ENCODE data around the gene FGFR3.
"Not testable (repeated sequence)": the region's sequence is repeated elsewhere in the genome, so short reads cannot be mapped to it uniquely, and the experiment has no call there.

Gene FGFR3

DNA sequence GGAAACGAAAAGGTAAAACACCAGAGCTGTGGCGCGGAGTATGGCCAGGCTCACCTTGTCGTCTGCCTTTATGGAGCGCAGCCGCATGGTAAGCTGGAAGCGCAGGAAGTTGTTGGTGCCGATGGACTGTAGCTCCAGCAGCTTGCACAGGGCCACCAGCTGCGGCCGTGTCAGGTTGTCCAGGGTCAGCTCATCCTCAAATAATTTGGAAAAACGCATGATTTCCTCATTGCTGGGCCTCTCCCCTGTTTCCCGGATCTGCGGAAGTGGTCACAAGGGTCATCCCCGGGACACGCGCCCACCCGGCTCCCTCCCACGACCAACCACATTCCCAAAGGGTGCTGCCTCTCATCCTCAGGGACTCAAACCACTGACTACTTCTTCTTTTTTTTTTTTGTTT is 39.6 kb downstream of the FGFR3 start:
- TF ChIP-seq, protein P1, sequence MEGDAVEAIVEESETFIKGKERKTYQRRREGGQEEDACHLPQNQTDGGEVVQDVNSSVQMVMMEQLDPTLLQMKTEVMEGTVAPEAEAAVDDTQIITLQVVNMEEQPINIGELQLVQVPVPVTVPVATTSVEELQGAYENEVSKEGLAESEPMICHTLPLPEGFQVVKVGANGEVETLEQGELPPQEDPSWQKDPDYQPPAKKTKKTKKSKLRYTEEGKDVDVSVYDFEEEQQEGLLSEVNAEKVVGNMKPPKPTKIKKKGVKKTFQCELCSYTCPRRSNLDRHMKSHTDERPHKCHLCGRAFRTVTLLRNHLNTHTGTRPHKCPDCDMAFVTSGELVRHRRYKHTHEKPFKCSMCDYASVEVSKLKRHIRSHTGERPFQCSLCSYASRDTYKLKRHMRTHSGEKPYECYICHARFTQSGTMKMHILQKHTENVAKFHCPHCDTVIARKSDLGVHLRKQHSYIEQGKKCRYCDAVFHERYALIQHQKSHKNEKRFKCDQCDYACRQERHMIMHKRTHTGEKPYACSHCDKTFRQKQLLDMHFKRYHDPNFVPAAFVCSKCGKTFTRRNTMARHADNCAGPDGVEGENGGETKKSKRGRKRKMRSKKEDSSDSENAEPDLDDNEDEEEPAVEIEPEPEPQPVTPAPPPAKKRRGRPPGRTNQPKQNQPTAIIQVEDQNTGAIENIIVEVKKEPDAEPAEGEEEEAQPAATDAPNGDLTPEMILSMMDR (IDR thresholded peaks at IDR 0.05; ENCODE audit: low read depth, low read length): no peak
- no peak for DNase-seq (ENCODE audit: extremely low read depth, low read depth)

DNA sequence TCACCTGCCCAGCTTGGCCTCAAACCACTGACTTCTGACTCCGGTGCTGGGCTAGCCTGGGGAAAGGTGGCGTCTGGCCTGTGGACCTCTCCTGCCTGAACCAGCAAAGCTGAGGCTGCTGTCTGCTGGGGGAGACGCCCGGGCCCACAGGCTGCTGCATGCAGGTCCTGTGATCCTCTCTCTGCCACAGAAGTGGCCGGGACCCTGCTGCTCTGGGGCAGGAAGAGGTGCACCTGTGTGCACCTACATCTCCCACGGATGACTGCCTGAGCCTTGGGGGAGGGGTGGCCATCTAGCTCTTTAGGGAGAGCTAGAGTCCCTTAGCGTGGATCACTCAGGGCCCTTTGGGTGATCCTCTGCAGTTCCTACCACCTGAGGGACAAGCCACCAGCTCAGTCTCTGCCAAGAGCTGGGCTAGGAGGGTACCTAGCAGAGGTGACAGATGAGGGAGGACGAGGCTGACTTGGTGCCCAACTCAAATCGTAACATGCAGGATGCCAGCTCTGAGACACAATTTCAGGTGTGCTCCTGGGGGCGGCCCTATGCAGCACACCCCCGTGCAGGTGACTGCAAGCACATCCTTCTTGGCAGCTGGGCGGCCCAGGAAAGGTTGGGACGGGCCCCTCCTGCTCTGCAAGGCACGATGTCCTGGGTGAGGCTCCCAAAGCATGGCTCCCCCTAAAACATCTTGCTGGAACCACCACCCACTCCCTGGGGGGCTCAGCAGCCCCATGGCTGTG is 40.4 kb downstream of the FGFR3 start:
- DNase-seq (ENCODE audit: extremely low read depth, low read depth): no peak
- TF ChIP-seq, protein P1 (IDR thresholded peaks at IDR 0.05; ENCODE audit: low read depth, low read length): no peak

DNA sequence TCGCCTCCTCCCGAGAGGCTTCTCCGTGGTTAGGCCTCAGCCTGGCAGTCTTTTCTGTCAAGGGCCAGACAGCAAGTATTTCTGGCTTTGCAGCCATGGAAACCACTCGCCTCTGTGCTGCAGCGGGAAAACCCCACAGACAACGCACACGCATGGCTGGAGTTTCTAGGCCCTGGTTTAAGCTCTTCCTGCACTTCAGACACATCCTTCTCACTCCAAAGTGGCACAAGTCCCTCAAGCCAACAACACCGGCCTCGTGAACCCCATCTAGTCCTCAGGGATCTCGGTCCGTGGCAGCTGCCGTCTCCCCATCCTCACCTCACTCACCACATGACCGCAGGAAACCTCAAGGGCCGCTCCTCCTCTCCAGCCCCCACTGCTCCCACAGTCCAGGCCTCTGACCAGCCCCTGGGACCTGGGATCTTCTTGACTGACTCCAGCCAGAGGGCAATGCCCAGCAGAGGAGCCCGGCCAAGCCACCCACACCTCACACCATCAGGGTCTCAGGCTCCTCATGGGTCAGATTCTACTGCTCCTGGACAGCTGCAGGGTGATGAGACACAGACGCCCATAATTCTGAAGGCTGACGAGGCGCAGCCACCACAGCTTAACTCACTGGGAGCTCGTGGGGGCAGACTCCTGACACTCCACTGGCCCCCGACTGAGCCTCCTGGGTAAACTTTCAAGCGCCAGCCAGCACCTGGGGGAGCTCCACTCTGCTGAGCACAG is 41.1 kb downstream of the FGFR3 start:
- TF ChIP-seq, protein P1 (IDR thresholded peaks at IDR 0.05; ENCODE audit: low read depth, low read length): no peak

DNA sequence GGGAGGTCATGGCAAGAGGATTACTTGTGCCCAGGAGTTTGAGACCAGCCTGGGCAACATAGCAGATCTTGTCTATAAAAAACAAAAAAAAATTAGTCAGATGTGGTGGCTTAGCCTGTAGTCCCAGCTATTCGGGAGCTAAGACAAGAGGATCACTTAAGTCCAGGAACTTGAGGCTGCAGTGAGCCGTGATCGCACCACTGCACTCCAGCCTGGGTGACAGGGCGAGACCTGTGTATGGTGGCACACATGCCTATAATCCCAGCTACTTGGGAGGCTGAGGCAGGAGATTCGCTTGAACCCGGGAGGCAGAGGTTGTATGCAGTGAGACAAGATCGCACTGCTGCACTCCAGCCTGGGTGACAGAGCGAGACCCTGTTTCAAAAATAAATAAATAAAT is 42.7 kb downstream of the FGFR3 start:
- DNase-seq (ENCODE audit: extremely low read depth, low read depth): not testable (repeated sequence)

More for the DNA sequence above, 41.1 kb downstream of the FGFR3 start:
- DNase-seq (ENCODE audit: extremely low read depth, low read depth): no peak

DNA sequence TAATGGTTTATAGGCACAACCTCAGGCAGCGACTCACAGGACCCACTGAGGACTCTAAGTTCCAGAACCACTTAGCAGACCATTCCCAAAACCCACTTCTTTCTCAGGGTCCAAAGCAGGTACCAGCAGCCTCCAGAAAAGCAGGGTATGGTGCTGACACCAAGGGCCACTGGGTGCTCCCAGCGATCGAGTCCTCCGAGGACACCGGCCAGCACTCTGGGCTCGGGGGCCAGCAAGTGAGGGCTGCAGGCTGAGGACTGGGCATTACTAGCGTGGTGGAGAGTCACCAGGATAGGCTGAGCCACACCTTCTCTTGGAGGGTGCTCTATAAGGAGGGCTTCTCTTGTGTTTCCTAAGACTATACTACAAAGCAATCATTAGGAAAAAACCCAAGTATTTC is 43.6 kb downstream of the FGFR3 start:
- no peak for DNase-seq (ENCODE audit: extremely low read depth, low read depth)
- TF ChIP-seq, protein P1 (IDR thresholded peaks at IDR 0.05; ENCODE audit: low read depth, low read length): no peak

DNA sequence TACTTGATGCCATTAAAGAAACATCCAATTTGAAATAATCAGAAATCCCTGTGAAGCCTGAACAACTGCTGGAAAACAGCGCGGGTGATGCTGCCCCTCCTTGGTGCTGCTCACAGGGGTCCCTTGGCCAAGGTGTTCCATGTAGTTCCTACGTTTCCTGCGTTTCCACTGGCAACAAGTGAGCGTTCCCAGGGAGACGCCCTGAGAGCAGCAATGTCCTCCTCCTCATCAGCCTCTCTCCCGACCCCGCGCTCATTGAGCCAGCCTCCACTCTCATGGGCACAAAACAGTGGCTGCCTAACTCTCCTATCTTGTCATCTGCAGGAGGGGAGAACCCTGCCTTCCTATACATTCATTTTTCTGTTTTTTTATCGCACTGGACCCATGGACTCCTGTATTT is 44.0 kb downstream of the FGFR3 start:
- no peak for DNase-seq (ENCODE audit: extremely low read depth, low read depth)
- TF ChIP-seq, protein P1 (IDR thresholded peaks at IDR 0.05; ENCODE audit: low read depth, low read length): no peak

DNA sequence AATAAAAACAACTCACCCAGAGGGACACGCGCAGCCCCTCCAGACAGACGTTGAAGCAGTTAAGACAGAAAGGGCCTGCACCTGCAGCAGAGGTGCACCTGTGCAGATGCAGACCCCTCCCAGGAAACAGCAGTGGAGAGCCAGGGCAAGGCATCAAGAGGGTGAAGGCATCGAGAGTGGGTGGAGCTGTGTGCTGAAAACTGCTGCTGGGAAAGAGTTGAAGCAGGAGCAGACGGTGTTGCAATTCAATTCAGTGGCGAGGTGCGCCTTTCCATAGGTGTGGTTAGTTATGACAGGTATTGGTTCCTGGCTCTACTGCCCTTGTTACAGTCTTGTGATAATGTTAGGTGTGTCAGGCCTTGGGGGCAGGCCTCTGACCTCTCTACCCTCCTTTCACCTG is 46.2 kb downstream of the FGFR3 start:
- no peak for DNase-seq (ENCODE audit: extremely low read depth, low read depth)
- TF ChIP-seq, protein P1 (IDR thresholded peaks at IDR 0.05; ENCODE audit: low read depth, low read length): no peak
